Calu3 (cell line): ENCODE measurements around the gene THRSP. TPM values are rescaled to one million over a fixed set of nuclear protein-coding genes. Genes with fewer than 3 reads are reported as not detected.

ENCODE experiments used
- BruUV-seq: library from RNA; stranded (reverse); fragments of 400-500 nt; replicated peaks from 2 replicates; lab custom pipeline; 2021; lab: Mats Ljungman, UMichigan
- CTCF ChIA-PET: fragments of 300-600 bp; sonication (Branson Sonifier 250); formaldehyde crosslinking; loops from one replicate; lab custom pipeline; 2022; ENCODE audit warnings: antibody characterized with exemption; lab: Charles Lee
- DNase-seq: peaks from one replicate; pipeline ENCODE4 v3.0.0; 2022
- H3K27ac Mint-ChIP-seq: one replicate; pipeline ENCODE4 v1.8.0; 2022; ENCODE audit warnings: mixed read lengths; ENCODE audit not compliant: unreplicated experiment
- H3K27me3 Mint-ChIP-seq: one replicate; pipeline ENCODE4 v1.8.0; 2022; ENCODE audit warnings: mixed read lengths; ENCODE audit not compliant: unreplicated experiment
- H3K36me3 Mint-ChIP-seq: one replicate; pipeline ENCODE4 v1.8.0; 2022; ENCODE audit warnings: mild to moderate bottlenecking, moderate library complexity, mixed read lengths; ENCODE audit not compliant: insufficient read depth, unreplicated experiment
- H3K4me1 Mint-ChIP-seq: one replicate; pipeline ENCODE4 v1.8.0; 2022; ENCODE audit warnings: mild to moderate bottlenecking, low read depth, mixed read lengths; ENCODE audit not compliant: unreplicated experiment
- H3K4me3 Mint-ChIP-seq: one replicate; pipeline ENCODE4 v1.8.0; 2022; ENCODE audit warnings: mild to moderate bottlenecking, low read depth, moderate library complexity, mixed read lengths; ENCODE audit not compliant: unreplicated experiment
- H3K9me3 Mint-ChIP-seq: one replicate; pipeline ENCODE4 v1.8.0; 2022; ENCODE audit warnings: low read depth, mixed read lengths; ENCODE audit not compliant: unreplicated experiment
- intact Hi-C: fragments of 100-400 bp; cut with micrococcal nuclease; formaldehyde crosslinking; loops from one replicate; pipeline ENCODE4 v1.10.0; 2022; ENCODE audit not compliant: unreplicated experiment
- total RNA-seq: library from RNA; stranded (reverse); gene quantifications from 2 replicates; pipeline ENCODE4 v1.2.3, GENCODE V29; 2022
- TF ChIP-seq, protein P1 (sequence below): fragments of 200-600 bp; IDR thresholded peaks from one replicate; pipeline ENCODE4 v1.8.0; 2022; ENCODE audit warnings: antibody characterized with exemption; ENCODE audit not compliant: unreplicated experiment

Gene THRSP
- total RNA-seq, 1 experiment from 2014 or later = not detected

DNA sequence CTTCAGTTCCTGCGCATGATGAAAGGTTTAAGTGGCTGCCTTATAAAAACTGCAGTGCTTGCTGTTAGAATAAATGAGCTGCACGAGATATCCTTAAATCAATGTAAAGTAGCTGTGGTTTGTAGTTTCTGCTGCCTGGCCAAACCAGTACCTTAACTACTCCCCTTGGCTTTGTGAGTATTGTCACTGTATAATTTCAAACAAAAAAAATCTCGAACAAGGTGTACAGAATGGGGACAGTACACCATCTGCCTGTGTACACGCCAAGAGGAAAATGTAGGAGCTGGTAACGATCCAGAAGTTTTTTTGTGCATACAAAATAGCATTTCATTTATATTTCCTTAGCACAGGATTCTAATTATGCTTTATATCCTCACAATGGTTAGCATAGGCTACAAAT, 36.6 kb downstream of the THRSP start:
- no peak overlapping the region for H3K27ac Mint-ChIP-seq
- peaks cover 15% of the 10 kb centered on the region for H3K36me3 Mint-ChIP-seq
- TF ChIP-seq, protein P1, sequence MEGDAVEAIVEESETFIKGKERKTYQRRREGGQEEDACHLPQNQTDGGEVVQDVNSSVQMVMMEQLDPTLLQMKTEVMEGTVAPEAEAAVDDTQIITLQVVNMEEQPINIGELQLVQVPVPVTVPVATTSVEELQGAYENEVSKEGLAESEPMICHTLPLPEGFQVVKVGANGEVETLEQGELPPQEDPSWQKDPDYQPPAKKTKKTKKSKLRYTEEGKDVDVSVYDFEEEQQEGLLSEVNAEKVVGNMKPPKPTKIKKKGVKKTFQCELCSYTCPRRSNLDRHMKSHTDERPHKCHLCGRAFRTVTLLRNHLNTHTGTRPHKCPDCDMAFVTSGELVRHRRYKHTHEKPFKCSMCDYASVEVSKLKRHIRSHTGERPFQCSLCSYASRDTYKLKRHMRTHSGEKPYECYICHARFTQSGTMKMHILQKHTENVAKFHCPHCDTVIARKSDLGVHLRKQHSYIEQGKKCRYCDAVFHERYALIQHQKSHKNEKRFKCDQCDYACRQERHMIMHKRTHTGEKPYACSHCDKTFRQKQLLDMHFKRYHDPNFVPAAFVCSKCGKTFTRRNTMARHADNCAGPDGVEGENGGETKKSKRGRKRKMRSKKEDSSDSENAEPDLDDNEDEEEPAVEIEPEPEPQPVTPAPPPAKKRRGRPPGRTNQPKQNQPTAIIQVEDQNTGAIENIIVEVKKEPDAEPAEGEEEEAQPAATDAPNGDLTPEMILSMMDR = no peak
- H3K4me3 Mint-ChIP-seq = no peak overlapping the region
- intact Hi-C loops = no loop called here
- H3K27me3 Mint-ChIP-seq = no peaks in the 10 kb centered on the region
- no peak for DNase-seq
- H3K4me1 Mint-ChIP-seq = no peaks in the 10 kb centered on the region
- CTCF ChIA-PET = no interaction called here
- H3K9me3 Mint-ChIP-seq = no peaks in the 10 kb centered on the region
- BruUV-seq = no TSS peak

DNA sequence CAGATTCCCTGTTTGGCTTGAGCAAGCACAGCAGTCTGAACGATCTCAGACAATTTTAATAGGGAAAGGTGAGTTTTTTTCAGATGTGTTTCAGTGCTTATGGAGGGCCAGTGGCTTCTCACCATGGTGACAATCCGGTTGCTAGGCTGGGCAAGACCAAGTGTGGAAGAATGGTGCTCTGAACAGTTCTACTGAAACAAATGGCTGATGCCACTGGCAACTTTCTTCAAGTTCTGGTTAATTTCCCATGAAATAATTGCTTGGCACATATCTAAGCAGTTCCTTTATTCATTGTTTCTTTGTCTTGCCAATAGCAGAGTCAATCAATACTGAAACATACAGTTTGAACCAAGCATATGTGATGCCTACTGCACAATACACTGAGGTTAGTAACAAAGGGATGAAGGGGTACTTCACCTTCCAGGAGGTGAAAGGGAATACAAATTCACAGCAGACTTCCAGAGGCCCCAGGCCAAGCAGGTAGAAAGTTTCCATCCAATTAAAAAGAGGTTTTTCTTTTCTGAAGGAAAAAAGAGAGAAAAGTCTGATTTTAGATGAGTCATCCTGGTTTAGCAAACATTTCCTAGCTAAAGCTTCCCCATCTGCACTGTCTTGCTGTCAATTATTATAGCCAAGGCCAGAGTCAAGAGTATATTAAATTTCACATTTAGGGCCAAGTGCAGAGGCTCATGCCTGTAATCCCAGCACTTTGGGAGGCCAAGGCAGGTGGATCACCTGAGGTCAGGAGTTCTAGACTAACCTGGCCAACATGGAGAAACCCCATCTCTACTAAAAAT, 37.2 kb downstream of the THRSP start:
- no peaks in the 10 kb centered on the region for H3K4me1 Mint-ChIP-seq
- intact Hi-C loops = no loop called here
- CTCF ChIA-PET = no interaction called here
- H3K27ac Mint-ChIP-seq = no peak overlapping the region
- no peak overlapping the region for H3K4me3 Mint-ChIP-seq
- H3K9me3 Mint-ChIP-seq = no peaks in the 10 kb centered on the region
- DNase-seq = no peak
- TF ChIP-seq, protein P1 = no peak
- no TSS peak for BruUV-seq
- peaks cover 16% of the 10 kb centered on the region for H3K36me3 Mint-ChIP-seq
- no peaks in the 10 kb centered on the region for H3K27me3 Mint-ChIP-seq

DNA sequence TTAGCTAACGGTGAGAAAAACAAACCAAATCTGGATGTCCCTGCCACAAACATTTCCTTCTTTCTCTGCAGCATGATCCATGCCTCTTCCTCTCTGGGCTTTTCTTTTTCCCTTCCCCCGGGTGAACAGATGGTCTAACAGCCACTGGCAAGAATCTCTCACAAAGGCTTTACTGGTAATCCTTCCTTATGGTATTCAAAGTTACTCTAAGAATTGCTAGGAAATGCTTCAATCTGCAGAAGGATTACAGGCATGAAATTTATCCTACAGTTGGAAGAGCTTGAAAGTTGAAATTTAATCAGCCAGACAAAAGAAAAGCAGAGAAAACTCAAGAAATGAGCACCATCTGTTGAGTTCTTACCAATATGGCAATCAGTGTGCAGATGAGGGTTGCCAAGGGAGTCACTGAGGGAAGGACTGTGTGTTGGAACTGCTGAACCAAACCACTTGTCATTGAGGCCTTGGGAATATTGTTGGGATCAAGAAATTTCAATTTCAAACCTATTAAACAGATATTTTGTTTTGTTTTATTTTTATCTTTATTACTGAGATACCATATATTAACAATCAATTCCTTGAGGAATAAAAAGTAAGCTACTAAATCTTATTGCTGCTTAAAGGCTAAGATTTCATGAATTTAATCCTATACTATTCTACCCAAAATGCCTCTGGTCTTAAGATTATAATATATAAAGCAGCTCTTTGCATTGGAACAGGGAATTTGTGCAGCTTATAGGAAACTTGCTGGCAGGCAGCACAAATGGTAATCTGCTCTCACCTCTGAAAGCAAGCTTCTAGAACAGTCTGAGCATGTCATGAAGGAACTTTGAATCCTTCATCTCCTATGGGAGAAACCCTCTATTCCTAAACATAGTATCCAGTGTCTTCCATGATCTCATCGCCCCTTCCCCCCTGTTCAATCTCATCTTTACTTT, 45.7 kb downstream of the THRSP start:
- no peaks in the 10 kb centered on the region for H3K9me3 Mint-ChIP-seq
- no peak for DNase-seq
- no peak overlapping the region for H3K27ac Mint-ChIP-seq
- H3K4me3 Mint-ChIP-seq = no peak overlapping the region
- no TSS peak for BruUV-seq
- no peaks in the 10 kb centered on the region for H3K27me3 Mint-ChIP-seq
- intact Hi-C loops = no loop called here
- H3K4me1 Mint-ChIP-seq = no peaks in the 10 kb centered on the region
- CTCF ChIA-PET = no interaction called here
- TF ChIP-seq, protein P1 = no peak
- peaks cover 33% of the 10 kb centered on the region for H3K36me3 Mint-ChIP-seq

DNA sequence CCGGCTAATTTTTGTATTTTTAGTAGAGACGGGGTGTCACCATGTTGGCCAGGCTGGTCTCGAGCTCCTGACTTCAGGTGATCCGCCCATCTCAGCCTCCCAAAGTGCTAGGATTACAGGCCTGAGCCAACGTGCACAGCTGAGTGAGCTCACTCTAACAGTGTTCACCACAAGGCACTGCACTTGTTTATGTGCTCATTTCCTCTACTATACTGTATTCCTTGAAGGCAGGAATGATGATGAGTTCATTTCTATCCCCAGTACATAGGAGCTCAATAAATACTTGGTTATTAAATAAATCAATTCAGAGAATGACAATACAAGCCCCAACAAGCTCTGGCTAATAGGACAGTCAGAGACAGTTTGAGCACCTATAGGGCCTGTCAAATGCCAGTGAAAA, 46.7 kb downstream of the THRSP start:
- CTCF ChIA-PET = no interaction called here
- TF ChIP-seq, protein P1 = no peak
- no peak for DNase-seq

More for the DNA sequence above, 46.7 kb downstream of the THRSP start:
- H3K36me3 Mint-ChIP-seq = peaks cover 33% of the 10 kb centered on the region
- H3K27ac Mint-ChIP-seq = no peak overlapping the region
- H3K9me3 Mint-ChIP-seq = no peaks in the 10 kb centered on the region
- no peak overlapping the region for H3K4me3 Mint-ChIP-seq
- no peaks in the 10 kb centered on the region for H3K4me1 Mint-ChIP-seq
- no TSS peak for BruUV-seq
- intact Hi-C loops = no loop called here
- no peaks in the 10 kb centered on the region for H3K27me3 Mint-ChIP-seq
